Keratinocyte (primary cell): ENCODE data around the gene TPM4. TPM values are rescaled to one million over a fixed set of nuclear protein-coding genes. Genes with fewer than 3 reads are reported as not detected.

Experiments
- DNase-seq: peaks from one replicate; pipeline ENCODE4 v3.0.0-alpha.2; 2011; ENCODE audit warnings: low read depth, missing footprints, low spot score
- FAIRE-seq: peaks from 2 replicates; lab custom pipeline; 2011; peaks lifted over from hg19 to GRCh38; lab: Jason Lieb, UNC
- H2AFZ ChIP-seq: 2 replicates; pipeline ENCODE4 v1.6.0; 2012; ENCODE audit warnings: low read length, control low read depth, inconsistent platforms; ENCODE audit not compliant: control insufficient read depth
- H3K27ac ChIP-seq: 2 replicates; pipeline ENCODE4 v1.5.1; 2011; ENCODE audit warnings: low read length; ENCODE audit not compliant: control insufficient read depth, insufficient read depth
- H3K27me3 ChIP-seq: 3 replicates; pipeline ENCODE4 v1.6.0; 2011; ENCODE audit warnings: low read length; ENCODE audit not compliant: control insufficient read depth, insufficient read depth; ENCODE audit errors: extremely low read depth
- H3K36me3 ChIP-seq, 2 experiments: 2 replicates in 1 of 2; 3 replicates in 1 of 2; pipeline ENCODE4 v1.5.1; 2011; ENCODE audit warnings: low read length in 2 of 2, mild to moderate bottlenecking in 1 of 2; ENCODE audit not compliant: control insufficient read depth in 2 of 2, insufficient read depth in 2 of 2; ENCODE audit errors: extremely low read depth in 1 of 2
- H3K4me1 ChIP-seq: 3 replicates; pipeline ENCODE4 v1.5.1; 2011; ENCODE audit warnings: low read length; ENCODE audit not compliant: control insufficient read depth, insufficient read depth; ENCODE audit errors: extremely low read depth
- H3K4me2 ChIP-seq: 3 replicates; pipeline ENCODE4 v1.6.0; 2011; ENCODE audit warnings: low read depth, low read length; ENCODE audit not compliant: control insufficient read depth, insufficient read depth; ENCODE audit errors: extremely low read depth
- H3K4me3 ChIP-seq, 3 experiments: fragments of 200-600 bp in 1 of 3; sonication (generic) in 1 of 3; 2 replicates in 2 of 3; 3 replicates in 1 of 3; pipeline ENCODE4 v1.5.1; 2011 to 2016; ENCODE audit warnings: low read length in 3 of 3, mild to moderate bottlenecking in 3 of 3, control low read depth in 2 of 3, inconsistent platforms in 1 of 3, low read depth in 1 of 3, mixed read lengths in 1 of 3, mixed run types in 1 of 3, moderate library complexity in 1 of 3; ENCODE audit not compliant: control insufficient read depth in 2 of 3, insufficient read depth in 2 of 3; ENCODE audit errors: extremely low read depth in 1 of 3
- H3K79me2 ChIP-seq: 2 replicates; pipeline ENCODE4 v1.6.0; 2012; ENCODE audit warnings: low read length; ENCODE audit not compliant: control insufficient read depth, insufficient read depth
- H3K9ac ChIP-seq: 3 replicates; pipeline ENCODE4 v1.6.0; 2011; ENCODE audit warnings: low read length; ENCODE audit not compliant: control insufficient read depth, insufficient read depth; ENCODE audit errors: extremely low read depth
- H3K9me1 ChIP-seq: 3 replicates; pipeline ENCODE4 v1.6.0; 2011; ENCODE audit warnings: low read length; ENCODE audit not compliant: control insufficient read depth, insufficient read depth; ENCODE audit errors: extremely low read depth
- H3K9me3 ChIP-seq: 2 replicates; pipeline ENCODE4 v1.5.1; 2012; ENCODE audit warnings: low read depth, low read length; ENCODE audit not compliant: control insufficient read depth
- H4K20me1 ChIP-seq: 3 replicates; pipeline ENCODE4 v1.6.0; 2011; ENCODE audit warnings: low read length; ENCODE audit not compliant: control insufficient read depth, insufficient read depth; ENCODE audit errors: extremely low read depth
- EZH2 ChIP-seq: IDR thresholded peaks from one replicate; pipeline ENCODE4 v1.6.1; 2012; ENCODE audit warnings: inconsistent platforms, mild to moderate bottlenecking, low read length, moderate library complexity
- dilution Hi-C: fragments of 300-500 bp; cut with MboI; formaldehyde crosslinking; loops from one replicate; pipeline ENCODE4 v1.7.0; 2020; ENCODE audit warnings: low sequenced_read_pairs; ENCODE audit not compliant: extremely low pct_ligation_motif_present
- polyA minus RNA-seq, 3 experiments: library from RNA; depleted of rRNA, polyadenylated mRNA; stranded (reverse); fragments of >200 nt; gene quantifications; 1 replicate in 1 of 3; 2 replicates in 1 of 3; 3 replicates in 1 of 3; pipeline ENCODE4 v1.2.3, GENCODE V29; 2011
- polyA plus RNA-seq, 5 experiments: library from polyadenylated mRNA; depleted of rRNA in 3 of 5; stranded (reverse) in 3 of 5; stranded (forward) in 1 of 5; unstranded in 1 of 5; fragments of >200 nt; gene quantifications; 1 replicate in 1 of 5; 2 replicates in 3 of 5; 3 replicates in 1 of 5; pipeline versions ENCODE4 v1.2.1 to v1.2.3, GENCODE V29; 2011 to 2012; ENCODE audit warnings: missing spikeins in 2 of 5, low read depth in 1 of 5, low replicate concordance in 1 of 5
- TF ChIP-seq, protein P1 (sequence below), 3 experiments: IDR thresholded peaks in 1 of 3; conservative IDR thresholded peaks in 1 of 3; optimal IDR thresholded peaks in 1 of 3; 2 replicates in 2 of 3; 3 replicates in 1 of 3; pipeline versions ENCODE3 to v1.5.1; 2011; ENCODE audit warnings: low read length in 3 of 3, mild to moderate bottlenecking in 3 of 3, moderate library complexity in 2 of 3, control low read depth in 1 of 3, inconsistent platforms in 1 of 3; ENCODE audit not compliant: insufficient read depth in 2 of 3; ENCODE audit errors: extremely low read depth in 1 of 3

TPM4 gene
- polyA plus RNA-seq = 489 to 646 TPM (median 581 TPM) in 3 replicates
- 905 TPM for polyA plus RNA-seq (2011; ENCODE audit: low read depth)
- 586 and 787 TPM in 2 replicates for polyA plus RNA-seq (2011; cell fraction: cytosol; rRNA removed)
- polyA plus RNA-seq (2011; cell fraction: nucleus; rRNA removed) = 358 and 397 TPM in 2 replicates
- polyA plus RNA-seq (2012; ENCODE audit: low replicate concordance) = 305 and 592 TPM in 2 replicates
- polyA minus RNA-seq = 93.6 to 294 TPM (median 216 TPM) in 3 replicates
- 587 TPM for polyA minus RNA-seq (2011; cell fraction: cytosol; rRNA and poly(A)+ RNA removed)
- polyA minus RNA-seq (2011; cell fraction: nucleus; rRNA and poly(A)+ RNA removed) = 114 and 189 TPM in 2 replicates

DNA sequence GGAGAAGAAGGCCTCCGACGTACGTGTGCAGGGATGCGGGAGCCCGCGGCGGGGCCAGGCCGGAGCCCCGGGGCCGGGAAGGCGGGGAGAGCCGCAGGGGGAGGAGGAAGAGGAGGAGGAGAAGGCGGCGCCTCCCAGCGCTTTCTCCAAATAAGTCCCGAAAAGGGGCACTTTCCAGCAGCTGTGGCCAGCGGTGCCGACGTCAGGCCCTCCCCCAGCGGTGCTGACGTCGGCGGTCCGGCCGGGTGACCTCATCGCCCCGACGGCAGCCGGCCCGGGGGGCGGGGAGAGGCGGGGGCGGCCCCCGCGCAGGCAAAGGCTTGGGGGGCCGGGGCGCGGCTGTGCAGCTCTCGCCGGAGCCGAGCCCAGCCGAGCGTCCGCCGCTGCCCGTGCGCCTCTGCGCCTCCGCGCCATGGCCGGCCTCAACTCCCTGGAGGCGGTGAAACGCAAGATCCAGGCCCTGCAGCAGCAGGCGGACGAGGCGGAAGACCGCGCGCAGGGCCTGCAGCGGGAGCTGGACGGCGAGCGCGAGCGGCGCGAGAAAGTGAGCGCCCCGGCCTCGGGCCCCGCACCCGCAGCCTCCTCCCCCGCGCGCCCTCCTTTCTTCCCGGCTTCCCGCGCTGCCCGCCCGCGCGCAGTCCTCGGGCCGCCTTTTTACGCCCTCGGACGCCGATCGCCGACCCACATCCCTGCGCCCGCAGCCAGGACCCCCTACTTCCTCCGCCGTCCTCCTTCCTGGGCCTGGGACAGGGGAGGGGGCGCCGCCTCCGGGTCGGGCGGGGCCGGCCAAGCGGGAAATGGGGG lies at the start of gene TPM4:
Gene TPM4 (plus strand): TSS at position 342 of the 804 bp plus-strand sequence. CDS start 71 bp downstream, at position 413.
- no peak for DNase-seq
- Histone ChIP-seq H2AFZ (peak within 1 kb of the TSS; percentile 9), H3K27ac (peak within 1 kb of the TSS; percentile 98), H3K9ac (peak within 1 kb of the TSS; percentile 94), H4K20me1 (peaks cover 3% of the 10 kb centered on the region), H3K4me3 (peak within 1 kb of the TSS; percentile 74 to 95 (median 94)), H3K9me1 (no peaks in the 10 kb centered on the region), H3K36me3 (peaks cover 28 to 35% of the 10 kb centered on the region in 2 experiments), H3K4me2 (peak within 1 kb of the TSS; percentile 87), H3K79me2 (peaks cover 32% of the 10 kb centered on the region), H3K27me3 (no peaks in the 10 kb centered on the region), H3K4me1 (peaks cover 25% of the 10 kb centered on the region), H3K9me3 (no peaks in the 10 kb centered on the region)
- dilution Hi-C loops = no loop called here
- FAIRE-seq = no peak
- TF ChIP-seq, protein P1, sequence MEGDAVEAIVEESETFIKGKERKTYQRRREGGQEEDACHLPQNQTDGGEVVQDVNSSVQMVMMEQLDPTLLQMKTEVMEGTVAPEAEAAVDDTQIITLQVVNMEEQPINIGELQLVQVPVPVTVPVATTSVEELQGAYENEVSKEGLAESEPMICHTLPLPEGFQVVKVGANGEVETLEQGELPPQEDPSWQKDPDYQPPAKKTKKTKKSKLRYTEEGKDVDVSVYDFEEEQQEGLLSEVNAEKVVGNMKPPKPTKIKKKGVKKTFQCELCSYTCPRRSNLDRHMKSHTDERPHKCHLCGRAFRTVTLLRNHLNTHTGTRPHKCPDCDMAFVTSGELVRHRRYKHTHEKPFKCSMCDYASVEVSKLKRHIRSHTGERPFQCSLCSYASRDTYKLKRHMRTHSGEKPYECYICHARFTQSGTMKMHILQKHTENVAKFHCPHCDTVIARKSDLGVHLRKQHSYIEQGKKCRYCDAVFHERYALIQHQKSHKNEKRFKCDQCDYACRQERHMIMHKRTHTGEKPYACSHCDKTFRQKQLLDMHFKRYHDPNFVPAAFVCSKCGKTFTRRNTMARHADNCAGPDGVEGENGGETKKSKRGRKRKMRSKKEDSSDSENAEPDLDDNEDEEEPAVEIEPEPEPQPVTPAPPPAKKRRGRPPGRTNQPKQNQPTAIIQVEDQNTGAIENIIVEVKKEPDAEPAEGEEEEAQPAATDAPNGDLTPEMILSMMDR (optimal IDR thresholded peaks at IDR 0.05 in 1 of 3, IDR thresholded peaks at IDR 0.05 in 1 of 3, conservative IDR thresholded peaks at IDR 0.05 in 1 of 3; ENCODE audit: extremely low read depth in 1 of 3, insufficient read depth in 2 of 3, low read length in 3 of 3) = no peak
- no peak for TF ChIP-seq EZH2

DNA sequence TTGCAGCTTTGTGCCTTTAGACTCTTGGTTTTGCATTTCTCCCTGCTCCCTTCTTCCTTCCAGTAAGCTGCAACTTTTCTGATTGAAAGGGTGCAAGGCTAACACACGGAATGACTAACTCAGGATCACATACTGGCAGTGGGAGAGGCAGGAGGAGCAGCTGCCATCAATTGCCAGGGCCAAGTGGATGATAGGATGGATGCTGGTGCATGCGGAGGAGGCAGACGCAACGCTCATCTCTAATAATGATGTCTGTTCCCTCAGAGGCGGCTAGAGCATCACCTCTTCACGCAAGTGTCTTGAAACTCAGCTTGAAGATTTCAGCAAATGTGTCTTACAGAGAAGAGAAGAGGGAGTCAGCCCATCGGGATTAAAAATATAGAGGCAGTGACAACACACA lies 49.5 kb upstream of the TPM4 start:
- H3K4me3 ChIP-seq = no peak overlapping the region
- dilution Hi-C loops = no loop called here
- no peaks in the 10 kb centered on the region for H3K36me3 ChIP-seq
- no peak overlapping the region for H3K4me2 ChIP-seq
- H3K4me1 ChIP-seq = no peaks in the 10 kb centered on the region
- H3K79me2 ChIP-seq = no peaks in the 10 kb centered on the region
- TF ChIP-seq EZH2 = no peak
- TF ChIP-seq, protein P1 (optimal IDR thresholded peaks at IDR 0.05 in 1 of 3, IDR thresholded peaks at IDR 0.05 in 1 of 3, conservative IDR thresholded peaks at IDR 0.05 in 1 of 3; ENCODE audit: extremely low read depth in 1 of 3, insufficient read depth in 2 of 3, low read length in 3 of 3) = no peak
- H3K9me3 ChIP-seq = no peaks in the 10 kb centered on the region
- DNase-seq = no peak
- no peak for FAIRE-seq
- H3K27ac ChIP-seq = no peak overlapping the region
- H4K20me1 ChIP-seq = no peaks in the 10 kb centered on the region
- no peak overlapping the region for H2AFZ ChIP-seq
- no peaks in the 10 kb centered on the region for H3K9me1 ChIP-seq
- no peaks in the 10 kb centered on the region for H3K27me3 ChIP-seq
- H3K9ac ChIP-seq = no peak overlapping the region
